Measurements from ENCODE around the gene VPS29. TPM values are rescaled to one million over a fixed set of nuclear protein-coding genes. Genes with fewer than 3 reads are reported as not detected.

VPS29 gene
- total and polyA plus RNA-seq, 9 of the 15 experiments (the other 6 are each of a cell fraction or from before 2014, with no cell fraction given): 85.8 to 638 (median 272) TPM

GRCh38 chr12:110501752-110502738, at the start of gene VPS29, which contains the start of gene RAD9B (continued):
- TF ChIP-seq DEAF1 (CRISPR knock-in tag; IDR thresholded peaks at IDR 0.05) (no peak), MGA (IDR thresholded peaks at IDR 0.05) (peak; percentile 100), ZNF586 (CRISPR knock-in tag; conservative IDR thresholded peaks at IDR 0.05) (no peak), SMAD3 (CRISPR knock-in tag; conservative IDR thresholded peaks at IDR 0.05) (peak; percentile 87), TCFL5 (CRISPR knock-in tag; conservative IDR thresholded peaks at IDR 0.05) (peak; percentile 55; the same call in 1 of the 2 replicates), CBX2 (IDR thresholded peaks at IDR 0.05; ENCODE audit: insufficient read depth, low read length, poor library complexity, severe bottlenecking) (no peak), ETV5 (CRISPR knock-in tag; IDR thresholded peaks at IDR 0.05; ENCODE audit: low read depth) (peak; percentile 93), PHF20 (IDR thresholded peaks at IDR 0.05; ENCODE audit: partially characterized antibody) (peak; percentile 49), RBM25 (IDR thresholded peaks at IDR 0.05; ENCODE audit: low read depth, low read length, severe bottlenecking) (no peak), BHLHE40 (IDR thresholded peaks at IDR 0.05; ENCODE audit: low read length) (peak; percentile 65), NFXL1 (CRISPR knock-in tag; IDR thresholded peaks at IDR 0.05) (0 out of 2 replicates have a peak, but pooled peaks have one; percentile 49), ZNF217 (CRISPR knock-in tag; IDR thresholded peaks at IDR 0.05) (no peak), EP300 (IDR thresholded peaks at IDR 0.05; ENCODE audit: low read length) (peak; percentile 67), KLF1 (tag; IDR thresholded peaks at IDR 0.05) (peak; percentile 94), ZC3H8 (IDR thresholded peaks at IDR 0.05) (0 out of 2 replicates have a peak, but pooled peaks have one; percentile 5)

All from K562 (cell line).